Activated CD4-positive, CD25-positive, alpha-beta regulatory T cell treated with anti-CD3 and anti-CD28 coated beads, Interleukin-2, amount 50 U/mL, for 16 hours (primary cell): ENCODE results near the gene SLC46A3.
"Not testable (repeated sequence)": the region's sequence is repeated elsewhere in the genome, so short reads cannot be mapped to it uniquely, and the experiment has no call there.

ENCODE experiments used
- DNase-seq: peaks from one replicate; pipeline ENCODE4 v3.0.0-alpha.2; 2020; ENCODE audit warnings: low read depth, low spot score

SLC46A3 gene, protein sequence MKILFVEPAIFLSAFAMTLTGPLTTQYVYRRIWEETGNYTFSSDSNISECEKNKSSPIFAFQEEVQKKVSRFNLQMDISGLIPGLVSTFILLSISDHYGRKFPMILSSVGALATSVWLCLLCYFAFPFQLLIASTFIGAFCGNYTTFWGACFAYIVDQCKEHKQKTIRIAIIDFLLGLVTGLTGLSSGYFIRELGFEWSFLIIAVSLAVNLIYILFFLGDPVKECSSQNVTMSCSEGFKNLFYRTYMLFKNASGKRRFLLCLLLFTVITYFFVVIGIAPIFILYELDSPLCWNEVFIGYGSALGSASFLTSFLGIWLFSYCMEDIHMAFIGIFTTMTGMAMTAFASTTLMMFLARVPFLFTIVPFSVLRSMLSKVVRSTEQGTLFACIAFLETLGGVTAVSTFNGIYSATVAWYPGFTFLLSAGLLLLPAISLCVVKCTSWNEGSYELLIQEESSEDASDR

DNA sequence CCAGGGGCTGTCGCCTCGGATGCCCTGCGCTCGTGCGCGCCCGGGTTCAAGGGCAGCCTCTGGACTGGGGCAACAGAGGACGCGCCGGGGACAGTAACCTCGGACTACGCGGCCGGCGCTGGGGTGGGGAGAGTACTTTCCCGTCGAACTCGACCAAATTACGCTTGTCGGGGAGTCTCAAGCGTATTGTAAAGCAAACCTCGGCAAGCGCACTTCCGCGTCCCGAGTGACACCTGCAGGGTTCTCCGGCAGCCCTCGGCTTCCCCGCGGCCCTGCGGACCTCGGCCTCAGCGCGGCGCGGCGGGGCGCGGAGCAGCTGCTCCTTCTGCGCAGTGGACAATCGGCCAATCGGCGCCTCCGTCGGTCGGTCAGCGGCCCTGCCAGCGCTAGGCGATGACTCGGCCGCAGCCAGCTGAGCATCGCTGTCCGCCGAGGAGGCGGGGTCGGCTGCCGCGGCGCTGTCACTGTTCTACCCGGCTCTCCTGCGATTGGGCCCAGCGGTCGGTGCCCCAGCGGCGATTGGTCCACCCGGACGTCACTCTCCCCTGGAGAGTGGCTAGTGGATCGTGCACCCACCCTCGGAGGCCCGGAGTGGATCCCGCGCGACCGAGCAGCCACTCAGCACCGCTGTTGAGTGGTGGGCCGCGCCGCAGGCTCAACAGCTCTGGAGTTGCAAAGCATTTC, at the start of gene SLC46A3:
Gene SLC46A3 (minus strand): TSS at position 428 of the 684 bp plus-strand sequence. CDS start 972 bp downstream, outside the sequence.
- peak; percentile 90 for DNase-seq

DNA sequence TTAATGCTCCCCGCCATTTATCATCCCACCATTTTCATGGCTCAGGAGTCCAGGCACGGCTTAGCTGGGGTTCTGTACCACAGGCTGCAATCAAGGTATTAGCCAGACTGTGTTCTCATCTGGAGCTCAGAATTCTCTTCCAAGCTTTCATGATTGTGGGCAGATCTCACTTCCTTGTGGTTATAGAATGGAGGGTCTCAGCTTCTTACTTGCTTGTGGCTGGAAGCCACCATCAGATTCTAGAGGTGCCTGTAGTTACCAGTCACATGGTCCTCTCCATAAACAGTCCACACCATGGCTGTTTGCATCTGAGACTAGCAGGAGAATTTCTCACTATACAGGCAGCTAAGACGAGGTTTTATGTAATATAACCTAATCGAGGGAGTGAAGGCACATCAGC, 45.1 kb upstream of the SLC46A3 start:
- DNase-seq = no peak

DNA sequence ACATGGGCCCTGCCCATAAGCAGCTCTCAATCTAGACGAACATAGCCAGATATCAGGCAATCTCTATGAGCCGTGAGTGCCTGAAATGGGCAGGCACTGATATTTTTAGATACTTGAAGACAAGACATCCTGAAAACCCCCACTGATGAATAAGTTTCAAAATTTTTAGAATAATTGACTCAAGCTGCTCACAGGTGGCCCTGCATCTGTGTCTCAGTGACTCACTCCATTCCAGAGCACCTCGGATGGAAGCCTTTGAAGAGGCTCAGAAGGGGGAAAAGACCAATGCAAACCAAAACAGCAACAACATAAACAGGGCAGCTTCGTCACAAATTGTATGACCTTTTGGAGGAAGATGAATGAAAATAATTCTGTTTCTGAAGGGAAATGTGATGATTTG, 42.8 kb upstream of the SLC46A3 start:
- no peak for DNase-seq

DNA sequence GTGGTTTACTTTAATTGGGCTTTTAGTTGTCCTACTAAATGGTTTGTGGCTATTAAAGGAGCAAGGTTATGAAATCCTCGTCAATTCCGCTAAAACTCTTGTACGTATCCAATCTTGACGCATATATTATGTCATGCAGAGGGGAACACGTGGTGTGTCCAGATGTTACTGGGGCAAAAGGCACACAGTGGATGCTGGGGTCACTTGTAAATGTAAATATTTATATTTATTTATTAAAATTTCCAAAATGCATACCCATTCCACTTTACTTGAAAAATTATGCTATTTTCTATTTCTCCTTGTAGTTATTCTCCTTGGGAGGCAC, 36.7 kb upstream of the SLC46A3 start:
- DNase-seq = no peak

DNA sequence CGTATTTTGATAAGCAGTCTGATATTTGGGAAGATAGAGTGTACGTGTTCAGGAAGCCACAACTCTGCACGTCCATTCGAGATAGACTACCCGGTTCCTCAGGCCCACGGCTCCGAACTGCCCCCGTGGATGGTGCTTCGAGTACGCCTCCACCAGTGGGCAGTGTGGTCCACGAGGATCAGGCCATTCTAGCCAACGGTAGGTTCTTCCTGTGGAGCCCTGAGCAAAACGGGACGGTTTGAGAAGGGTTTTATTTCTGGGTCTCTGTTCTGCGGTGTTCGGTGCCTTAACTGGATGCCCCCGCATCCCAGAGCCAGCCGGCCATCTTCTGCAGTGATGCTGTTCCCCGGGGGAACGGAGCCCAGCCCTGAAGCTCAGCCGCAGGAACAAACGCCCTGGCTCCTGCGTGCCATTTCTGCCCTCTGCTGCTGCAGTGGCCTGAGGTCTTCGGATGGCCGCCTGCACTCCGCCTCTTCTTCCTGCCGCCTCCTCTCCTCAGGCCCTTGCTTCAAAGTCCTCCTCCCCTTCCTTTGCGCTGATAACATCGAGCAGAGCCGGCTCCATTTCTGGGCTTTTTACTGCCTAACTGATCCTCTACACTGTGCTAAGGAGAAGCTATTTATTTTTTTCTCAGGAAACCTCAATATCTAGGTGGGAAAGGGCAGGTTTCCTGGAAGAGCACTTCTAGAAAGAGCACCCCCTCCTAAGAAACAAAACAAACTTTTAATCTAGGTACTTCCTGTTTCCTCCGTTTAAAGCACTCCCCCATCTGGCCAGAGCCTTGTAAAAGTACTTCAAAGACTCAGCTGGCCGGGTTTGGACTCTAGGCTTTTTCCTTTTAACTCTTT, 36.2 kb upstream of the SLC46A3 start:
- DNase-seq = no peak

DNA sequence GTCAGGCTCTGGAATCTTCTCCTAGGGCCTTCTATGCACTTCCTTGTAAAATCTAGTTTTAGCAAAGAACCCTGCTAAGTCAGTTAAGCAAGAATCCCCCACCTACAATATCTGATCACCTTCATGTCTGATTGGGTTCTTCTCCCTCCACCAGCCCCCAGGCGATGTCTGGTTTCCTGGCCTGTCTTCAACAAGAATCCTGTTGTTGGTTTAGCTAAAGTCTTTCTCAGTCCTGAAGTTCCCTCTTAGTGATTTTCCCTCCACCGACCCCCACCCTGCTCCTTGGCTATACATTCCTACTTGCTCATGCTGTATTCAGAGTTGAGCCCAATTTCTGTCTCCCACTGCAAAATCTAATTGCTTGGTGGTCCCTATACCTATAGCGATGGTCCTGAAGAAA, 35.2 kb upstream of the SLC46A3 start:
- no peak for DNase-seq

DNA sequence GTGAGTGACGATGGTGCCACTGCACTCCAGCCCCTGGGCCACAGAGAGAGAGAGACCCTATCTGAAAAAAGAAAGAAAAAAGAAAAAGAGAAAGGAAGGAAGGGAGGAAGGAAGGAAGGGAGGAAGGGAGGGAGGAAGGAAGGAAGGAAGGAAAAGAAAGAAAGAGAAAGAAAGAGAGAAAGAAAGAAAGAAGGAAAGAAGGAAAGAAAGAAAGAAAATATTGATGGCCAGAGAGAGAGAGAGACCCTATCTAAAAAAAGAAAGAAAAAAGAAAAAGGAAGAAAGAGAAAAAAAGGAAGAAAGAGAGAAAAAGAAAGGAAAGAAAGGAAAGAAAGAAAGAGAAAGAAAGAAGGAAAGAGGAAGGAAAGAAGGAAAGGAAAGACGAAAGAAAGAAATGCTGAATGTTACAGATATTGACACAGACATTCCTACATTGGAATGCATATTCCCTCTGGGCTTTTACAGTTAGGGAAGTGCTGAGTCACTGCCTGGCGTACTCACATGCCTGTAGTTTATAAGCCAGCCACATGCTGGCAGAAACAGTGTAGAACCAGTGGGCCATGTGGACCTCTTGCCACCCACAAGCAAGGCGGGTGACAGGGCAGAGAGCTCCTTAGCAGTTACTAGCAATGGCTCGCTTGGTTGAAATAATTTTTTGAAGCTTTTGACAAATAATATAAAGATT, 34.6 kb upstream of the SLC46A3 start:
- DNase-seq = no peak

DNA sequence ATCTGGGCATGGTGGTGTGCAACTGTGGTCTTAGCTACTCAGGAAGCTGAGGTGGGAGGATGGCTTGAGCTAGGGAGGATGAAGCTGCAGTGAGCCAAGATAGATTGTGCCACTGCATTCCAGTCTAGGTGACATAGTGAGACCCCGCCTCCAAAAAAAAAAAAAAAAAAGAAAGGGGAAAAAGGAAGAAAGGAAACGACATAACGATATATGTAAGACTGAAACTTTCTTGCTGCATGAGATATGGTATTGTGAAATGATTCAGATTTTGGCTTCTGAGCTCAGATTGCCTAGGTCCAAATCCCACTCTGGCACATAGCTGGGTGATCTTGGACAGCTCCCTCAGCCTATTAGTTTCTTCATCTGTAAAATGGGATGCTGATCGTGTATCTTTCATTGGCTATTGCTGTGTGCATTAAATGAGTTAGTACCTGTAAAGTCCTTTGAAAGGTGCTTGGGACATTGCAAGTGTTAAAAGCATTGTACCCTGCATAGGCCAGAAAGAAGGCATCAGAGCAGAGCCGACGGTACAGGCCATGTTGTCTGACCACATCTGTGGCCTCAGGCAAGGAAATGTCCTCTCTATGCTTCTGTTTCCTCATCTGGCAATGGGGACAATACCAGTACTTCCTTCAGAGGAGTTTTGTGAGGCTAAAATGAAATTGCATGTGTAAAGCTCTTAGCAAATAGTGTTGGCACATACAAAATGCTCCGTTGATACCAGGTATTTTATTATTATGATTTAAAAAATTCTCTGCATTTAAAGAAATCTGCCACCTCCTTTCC, 32.6 kb upstream of the SLC46A3 start:
- DNase-seq = no peak

DNA sequence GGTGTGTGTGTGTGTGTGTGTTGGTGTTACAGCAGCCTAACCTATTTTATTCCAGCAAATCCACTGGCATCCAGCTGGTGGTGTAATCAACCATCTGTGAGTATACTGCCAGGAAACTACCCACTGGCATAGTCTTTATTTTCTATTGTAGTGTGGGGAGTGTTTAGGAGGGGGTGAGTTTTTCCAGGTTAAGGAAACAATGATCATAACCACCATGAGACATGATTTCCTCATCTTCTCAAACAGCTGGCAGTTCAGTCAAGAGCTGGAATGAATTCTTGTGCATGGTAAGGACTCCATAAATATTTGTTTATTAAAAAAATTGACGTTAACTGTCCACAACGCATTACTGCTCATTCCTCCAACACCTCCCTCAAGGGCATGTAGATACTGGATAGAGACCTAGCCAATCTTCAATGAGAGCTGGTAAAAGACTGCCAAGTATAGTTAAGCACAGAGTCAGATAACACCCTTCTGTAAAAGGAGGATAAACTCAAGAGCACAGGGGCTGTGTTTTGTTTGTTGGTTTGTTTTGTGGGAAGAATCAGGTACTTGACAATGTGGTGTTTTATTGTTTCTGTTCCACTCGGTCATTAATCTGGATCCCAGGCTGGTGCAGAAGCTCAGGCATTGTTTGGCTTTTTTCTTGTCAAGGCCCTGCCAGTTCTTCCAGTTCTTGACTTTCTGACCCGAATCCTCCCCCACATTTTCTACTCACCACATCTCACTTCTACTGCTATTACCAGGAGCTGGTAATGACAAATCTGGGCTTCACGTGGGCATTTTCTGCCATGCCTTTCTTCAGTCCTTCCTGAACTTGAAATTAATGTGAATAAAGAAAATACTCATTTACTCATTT, 31.6 kb upstream of the SLC46A3 start:
- DNase-seq = no peak

DNA sequence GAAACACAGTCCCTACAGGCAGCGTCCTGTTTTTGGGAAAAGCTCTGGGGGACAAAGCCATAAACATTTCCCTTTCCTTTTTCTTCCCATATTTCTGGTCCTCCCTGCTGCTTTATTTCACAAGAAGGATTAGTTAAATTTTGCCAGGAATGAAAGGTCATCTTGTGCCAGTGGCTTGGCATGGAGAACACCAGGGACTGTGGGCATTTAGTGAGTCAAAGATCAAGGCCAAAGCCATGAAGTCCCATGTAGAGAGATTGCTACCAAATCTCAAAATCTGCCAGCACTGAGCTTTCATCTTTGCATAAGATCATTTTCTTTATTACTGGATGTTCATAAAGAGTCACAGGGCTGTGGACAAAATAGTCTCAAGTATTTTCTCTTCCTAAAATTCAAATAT, 29.1 kb upstream of the SLC46A3 start:
- no peak for DNase-seq

DNA sequence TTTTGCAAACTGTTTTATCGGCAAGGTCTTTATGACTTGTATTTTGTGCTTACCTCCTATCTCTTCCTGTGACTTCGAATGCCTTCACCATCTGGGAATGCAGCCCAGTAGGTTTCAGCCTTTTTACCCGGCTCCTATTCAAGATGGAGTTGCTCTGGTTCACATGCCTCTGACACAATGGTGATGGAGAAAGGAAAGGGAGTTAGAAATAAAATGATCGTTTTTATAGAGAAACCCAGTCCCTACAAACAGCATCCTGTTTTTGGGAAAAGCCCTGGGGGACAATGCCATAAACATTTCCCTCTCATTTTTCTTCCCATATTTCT, 27.5 kb upstream of the SLC46A3 start:
- DNase-seq = no peak

DNA sequence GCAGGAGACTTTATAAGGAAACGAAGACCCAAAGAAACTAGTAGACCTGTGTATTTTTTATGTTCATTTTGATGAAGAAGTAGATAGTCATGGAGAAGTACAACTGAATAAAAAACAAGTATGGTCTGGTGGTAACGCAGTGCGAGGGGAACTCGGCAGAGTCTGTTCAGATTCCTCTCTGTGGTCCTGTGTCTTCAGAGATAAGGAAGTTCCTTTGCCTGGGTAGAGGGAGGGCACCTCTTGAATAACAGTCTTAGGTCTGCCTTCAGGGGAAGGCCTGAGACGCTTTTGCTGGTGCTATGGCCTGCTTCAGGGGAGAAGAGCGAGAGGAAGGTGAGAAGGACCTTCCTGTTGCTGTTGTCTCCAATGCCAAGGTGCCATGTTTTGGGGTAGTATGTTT, 25.9 kb upstream of the SLC46A3 start:
- DNase-seq = no peak

DNA sequence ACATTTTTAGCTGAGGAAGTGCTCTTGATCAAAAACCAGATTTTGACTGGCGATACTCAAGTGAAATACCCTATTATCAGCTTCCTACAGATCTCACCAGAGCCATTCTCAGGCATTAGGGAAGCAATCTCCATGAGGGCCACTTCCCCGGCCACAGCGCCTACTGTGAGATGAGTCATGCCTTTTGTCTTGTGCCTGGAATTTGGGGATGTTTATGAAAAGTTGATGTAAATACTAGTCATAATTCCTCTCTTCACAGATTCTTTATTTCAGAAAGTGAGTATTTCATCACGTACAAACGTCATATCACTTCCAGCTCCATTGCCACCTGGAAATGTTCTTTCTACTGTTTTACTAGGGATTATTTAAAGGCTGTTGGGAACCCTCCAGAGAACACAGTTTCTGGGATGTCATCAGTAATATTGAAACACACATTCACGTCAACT, 25.3 kb upstream of the SLC46A3 start:
- DNase-seq = no peak

DNA sequence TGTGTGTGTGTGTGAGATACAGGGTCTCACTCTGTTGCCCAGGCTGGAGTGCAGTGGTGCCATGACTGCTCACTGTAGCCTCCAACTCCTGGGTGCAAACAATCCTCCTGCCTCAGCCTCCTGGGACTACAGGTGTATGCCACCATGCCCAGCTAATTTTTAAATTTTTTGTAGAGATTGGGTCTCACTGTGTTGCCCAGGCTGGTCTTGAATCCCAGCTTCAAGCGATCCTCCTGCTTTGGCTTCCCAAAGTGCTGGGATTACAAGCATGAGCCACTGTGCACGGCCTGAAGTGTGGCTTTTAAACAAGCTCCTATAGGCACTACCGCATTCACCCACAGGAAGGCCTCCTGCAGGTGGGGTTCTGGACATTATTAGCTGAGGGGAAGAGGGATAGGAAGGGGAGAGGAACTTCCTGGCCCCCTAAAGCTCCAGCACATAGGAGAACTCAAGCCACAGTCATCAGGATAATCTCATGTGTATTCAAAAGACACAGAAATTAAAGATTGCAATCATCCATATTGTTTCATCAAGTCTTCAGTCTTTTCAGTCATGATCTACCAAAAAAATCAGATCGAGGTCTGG, 24.8 kb upstream of the SLC46A3 start:
- no peak for DNase-seq

DNA sequence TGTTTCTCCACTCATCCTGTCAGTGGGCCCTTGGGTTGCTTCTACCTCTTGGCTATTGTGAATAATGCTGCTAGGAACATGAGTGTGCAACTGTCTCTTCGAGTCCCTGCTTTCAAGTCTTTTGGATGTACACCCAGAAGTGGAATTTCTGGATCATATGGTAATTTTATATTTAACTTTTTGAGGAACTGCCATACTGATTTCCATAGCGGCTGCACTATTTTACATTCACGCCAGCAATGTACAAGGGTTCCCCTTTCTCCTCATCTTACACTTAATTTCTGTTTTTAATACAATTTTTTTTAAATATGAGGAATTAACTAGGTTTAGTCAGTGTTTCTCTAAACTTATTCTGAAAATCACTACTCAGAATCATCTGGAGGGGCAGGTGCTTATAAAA, 24.2 kb upstream of the SLC46A3 start:
- DNase-seq = no peak

DNA sequence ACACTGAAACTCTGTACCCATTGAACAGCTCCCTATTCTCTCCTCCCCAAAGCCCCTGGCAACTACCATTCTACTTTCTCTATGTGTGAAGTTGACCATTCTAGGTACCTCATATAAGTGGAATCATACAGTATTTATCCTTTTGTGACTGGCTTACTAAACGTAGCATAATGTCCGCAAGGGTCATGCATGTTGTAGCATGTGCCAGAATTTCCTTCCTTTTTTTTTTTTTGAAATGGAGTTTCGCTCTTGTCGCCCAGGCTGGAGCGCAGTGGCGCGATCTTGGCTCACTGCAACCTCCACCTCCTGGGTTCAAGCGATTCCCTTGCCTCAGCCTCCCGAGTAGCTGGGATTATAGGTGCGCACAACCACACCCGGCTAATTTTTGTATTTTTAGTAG, 23.7 kb upstream of the SLC46A3 start:
- not testable (repeated sequence) for DNase-seq

DNA sequence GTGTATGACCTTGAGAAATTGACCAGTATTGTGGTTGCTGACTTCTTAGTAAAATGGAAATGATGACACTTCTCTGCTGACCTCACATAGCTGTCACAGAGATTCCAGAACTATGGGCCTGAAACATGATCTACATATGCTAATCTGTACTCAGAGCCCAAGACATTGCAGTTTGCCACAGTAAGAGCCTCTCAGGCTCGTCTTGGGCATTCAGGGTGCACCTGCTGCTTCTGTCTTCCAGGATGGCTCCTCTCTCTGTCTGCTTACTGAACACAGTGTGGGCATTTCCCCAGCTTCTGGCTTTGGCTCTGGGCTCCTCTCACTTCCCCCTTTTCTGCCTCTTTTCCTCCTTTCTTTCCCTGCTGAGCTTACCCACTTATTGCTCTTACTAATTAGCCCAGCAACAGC, 22.3 kb upstream of the SLC46A3 start:
- no peak for DNase-seq

DNA sequence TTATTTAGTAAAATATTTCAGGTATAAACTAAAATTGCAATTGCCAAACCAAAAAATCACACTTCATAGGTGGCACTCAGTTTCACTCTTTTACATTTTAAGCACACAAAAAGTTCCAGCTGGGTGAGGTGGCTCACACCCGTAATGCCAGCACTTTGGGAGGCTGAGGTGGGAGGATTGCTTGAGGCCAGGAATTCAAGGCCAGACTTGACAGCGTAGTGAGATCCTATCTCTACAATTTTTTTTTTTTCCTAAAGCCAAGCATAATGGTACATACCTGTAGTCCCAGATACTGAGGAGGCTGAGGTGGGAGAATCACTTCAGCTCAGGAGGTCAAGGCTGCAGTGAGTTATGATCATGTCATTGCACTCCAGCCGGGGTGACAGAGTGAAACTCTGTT, 20.6 kb upstream of the SLC46A3 start:
- no peak for DNase-seq

DNA sequence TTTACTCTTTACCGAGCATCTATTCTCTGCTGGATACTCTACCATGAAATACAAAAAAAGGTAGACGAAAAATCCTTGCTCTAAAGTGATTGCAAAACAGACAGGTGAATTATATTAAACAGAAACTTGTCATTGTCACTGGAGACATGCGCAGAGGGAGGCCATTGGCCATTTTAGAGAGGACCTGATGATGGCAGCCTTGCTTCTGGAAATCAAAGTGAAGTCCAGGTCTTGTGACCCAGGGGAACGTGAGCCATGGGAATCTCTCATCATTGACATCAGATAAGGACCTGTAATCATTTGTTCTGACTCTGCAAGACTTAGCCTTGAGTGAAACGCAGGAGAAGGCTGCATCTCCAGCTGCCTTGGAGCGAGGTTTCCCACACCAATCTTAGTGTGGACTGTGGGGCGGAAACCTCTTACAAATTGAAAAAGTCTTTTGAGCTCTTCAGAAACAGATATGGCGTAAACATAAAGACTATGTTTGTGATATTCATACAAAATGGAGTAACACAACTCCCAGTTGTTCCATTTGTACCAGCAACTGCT, 16.8 kb upstream of the SLC46A3 start:
- DNase-seq = no peak
